ENCODE measurements around the gene ANKRD13B.

Gene ANKRD13B

DNA sequence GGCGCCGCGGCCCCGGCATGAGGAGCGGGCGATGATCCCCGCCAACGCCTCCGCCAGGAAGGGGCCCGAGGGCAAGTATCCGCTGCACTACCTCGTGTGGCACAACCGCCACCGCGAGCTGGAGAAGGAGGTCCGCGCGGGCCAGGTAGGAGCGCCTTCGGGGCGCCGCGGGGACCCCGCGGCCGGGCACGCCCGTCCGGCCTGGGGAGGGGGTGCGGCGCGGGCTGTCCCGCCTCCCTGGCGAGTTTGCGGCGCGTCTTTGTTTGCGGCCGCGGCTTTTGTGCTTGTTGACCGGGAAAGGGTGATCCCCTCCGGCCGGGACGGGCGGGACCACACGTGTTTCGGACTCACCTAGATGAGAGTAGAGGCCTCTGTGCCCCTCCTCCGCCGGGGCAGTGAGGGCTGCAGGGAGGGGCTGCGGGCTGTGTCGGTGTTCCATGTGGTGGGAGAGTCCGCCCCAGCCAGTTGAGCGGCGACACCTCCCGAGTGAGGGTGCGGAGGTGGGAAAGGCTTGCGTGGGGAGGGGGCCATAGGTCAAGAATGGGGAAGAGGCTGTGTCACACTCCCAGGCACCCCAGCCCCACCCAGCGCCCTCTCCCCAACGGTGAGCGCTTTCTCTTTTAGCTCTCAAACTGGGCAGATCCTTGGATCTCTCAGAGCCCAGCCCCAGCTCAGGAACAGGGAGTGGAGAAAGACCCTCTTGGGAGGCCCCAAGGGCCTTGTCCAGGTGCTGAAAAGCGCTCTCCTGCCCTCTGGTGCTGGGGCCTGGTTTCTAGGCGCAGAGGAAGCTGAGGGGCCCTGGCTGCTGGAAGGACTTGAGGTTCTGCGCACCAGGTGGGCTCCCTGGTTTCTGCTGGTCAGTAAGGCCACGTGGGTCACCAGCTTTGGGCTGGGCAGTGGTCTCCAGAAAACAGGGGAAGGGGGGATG, 923 bp downstream of the ANKRD13B start:
- TF ChIP-seq POLR2A (IDR thresholded peaks at IDR 0.05; ENCODE audit: low read depth, low read length) (no peak), POLR2AphosphoS5 (IDR thresholded peaks at IDR 0.05; ENCODE audit: low read depth, low read length) (no peak), TAF1 (IDR thresholded peaks at IDR 0.05; ENCODE audit: borderline replicate concordance, low read depth, low read length) (no peak)
- DNase-seq (ENCODE audit: insufficient read length) (no peak), FAIRE-seq (peak; percentile 61)

DNA sequence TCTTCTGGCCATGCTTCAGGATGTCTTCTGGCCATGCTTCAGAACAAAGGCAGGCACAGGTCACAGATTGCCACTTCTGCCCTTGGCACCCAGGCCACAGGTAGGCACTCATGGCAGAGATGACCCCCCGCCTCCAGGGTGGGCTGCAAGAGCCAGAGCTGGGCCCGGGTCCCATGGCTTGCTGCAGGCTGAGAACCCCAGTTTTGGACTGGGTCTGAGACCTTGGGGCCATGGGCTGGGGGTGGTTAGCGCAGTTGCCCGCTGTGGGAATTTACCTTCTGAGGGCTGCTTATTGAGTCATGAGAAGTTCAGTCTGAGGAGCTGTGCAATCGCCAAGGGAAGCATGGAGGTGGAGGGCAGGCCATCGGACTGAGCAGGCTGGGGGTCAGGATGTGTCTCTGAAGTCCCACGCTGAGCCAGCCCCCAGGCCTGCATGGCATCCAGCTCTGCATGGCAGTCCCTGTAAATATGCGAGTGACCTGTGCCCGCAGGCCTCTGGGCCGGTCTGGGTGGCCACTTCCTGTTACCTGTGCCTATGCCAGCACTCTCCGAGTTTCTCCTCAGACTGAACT, 1.7 kb downstream of the ANKRD13B start:
- no peak for TF ChIP-seq POLR2AphosphoS5 (IDR thresholded peaks at IDR 0.05; ENCODE audit: low read depth, low read length)
- TF ChIP-seq TAF1 (IDR thresholded peaks at IDR 0.05; ENCODE audit: borderline replicate concordance, low read depth, low read length): no peak
- TF ChIP-seq POLR2A (IDR thresholded peaks at IDR 0.05; ENCODE audit: low read depth, low read length): no peak
- FAIRE-seq: no peak
- DNase-seq (ENCODE audit: insufficient read length): no peak

DNA sequence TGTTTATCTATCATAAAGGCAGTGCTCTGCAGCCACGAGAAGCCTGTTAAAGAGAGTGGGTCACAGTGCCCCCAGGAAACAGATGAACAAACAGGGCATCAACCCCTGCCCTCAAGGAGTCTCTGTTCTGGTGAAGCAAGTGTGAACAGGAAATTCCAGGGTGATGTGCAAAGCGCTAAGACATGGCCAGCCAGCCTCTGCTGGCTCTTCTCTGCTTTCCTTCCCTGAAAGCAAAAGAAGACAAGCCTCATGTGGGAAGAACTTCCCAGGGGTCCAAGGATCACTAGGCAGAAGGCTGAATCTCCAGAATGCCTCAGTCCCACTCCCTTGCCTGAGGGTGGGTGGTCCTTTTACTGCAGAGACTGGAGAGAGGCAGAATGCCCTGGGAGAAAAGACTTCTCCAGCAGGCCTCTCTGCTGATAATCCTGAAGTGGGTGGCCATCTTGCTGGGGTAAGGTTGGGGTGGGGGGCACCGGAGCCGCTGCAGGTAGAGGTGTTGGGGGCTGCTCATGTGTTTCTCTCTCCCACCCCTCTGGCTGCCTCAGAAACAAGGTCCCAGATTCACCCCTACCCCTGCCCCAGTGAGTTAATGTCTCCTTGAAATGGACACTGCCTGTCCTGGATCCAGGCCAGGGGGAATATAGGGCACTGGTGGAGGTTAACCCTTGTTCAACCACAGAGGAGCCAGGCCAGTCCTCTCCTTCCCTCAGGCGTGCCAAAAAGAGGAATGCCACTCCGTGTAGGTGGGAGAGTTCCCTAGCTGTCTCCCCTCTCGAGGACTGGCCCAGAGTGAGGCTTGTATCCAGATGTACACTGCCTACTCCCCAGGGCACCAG, 2.4 kb downstream of the ANKRD13B start:
- no peak for FAIRE-seq
- TF ChIP-seq POLR2AphosphoS5 (IDR thresholded peaks at IDR 0.05; ENCODE audit: low read depth, low read length): no peak
- DNase-seq (ENCODE audit: insufficient read length): no peak

DNA sequence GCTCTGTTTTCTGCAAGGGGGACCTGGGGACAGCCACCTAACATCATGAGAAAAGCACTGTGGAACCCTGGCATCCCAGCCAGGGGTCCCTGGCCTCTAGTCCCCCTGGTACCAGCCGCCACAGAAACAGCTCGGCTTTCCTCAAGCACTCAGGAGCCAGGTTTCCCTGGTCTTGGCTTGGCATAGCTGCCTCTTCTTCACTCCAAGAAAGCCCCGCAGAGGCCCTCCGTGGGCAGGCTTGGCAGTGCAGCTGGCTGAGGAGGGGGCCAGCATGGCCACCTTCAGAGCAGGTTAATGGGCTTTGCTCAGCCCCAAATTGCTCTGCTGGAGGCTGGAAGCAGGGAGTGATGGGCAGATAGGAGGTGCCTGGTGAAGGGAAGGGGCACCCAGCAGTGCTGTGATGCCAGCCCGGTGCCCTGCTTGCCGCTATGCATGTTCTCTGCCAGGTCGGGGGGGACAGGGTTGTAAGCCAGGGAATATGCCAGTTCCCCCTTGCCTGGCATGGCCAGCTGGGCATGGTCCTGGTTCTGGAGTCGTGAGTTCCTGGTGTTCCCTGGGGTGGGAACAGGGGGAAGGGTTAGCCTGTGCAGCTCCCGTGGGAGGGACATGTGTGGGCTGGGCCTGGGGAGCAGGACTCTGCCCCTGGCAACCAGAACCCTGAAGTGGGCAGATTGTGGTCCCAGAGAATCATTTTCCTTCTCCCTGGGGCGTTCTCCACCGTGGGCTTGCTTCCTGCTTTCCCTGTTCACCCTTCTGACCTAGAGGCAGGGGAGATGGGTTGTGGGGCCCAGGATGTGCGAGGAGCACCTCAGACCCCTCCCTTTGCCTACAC, 3.2 kb downstream of the ANKRD13B start:
- TF ChIP-seq TAF1 (IDR thresholded peaks at IDR 0.05; ENCODE audit: borderline replicate concordance, low read depth, low read length): no peak
- FAIRE-seq: no peak
- no peak for DNase-seq (ENCODE audit: insufficient read length)

DNA sequence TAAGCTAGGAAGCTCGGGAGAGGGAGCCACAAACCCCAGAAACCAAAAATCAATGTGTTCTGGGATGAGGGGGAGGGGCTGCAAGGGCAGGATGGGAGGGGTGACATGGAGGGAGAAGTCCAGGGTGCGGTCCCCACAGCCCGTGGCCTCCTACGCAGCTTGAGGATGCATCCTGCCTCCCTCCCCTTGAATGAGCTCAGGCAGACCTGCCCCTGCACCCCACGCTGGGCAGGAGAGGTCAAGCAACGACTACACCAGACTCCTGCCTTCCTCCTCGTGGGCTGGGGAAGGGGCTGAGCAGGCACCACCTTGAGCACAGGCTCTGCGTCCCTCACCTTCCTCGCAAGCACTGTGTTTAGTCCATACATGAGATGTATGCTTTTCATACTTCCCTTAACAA, 3.9 kb downstream of the ANKRD13B start:
- FAIRE-seq: no peak
- DNase-seq (ENCODE audit: insufficient read length): no peak
- TF ChIP-seq POLR2A (IDR thresholded peaks at IDR 0.05; ENCODE audit: low read depth, low read length): no peak
- no peak for TF ChIP-seq TAF1 (IDR thresholded peaks at IDR 0.05; ENCODE audit: borderline replicate concordance, low read depth, low read length)
- TF ChIP-seq POLR2AphosphoS5 (IDR thresholded peaks at IDR 0.05; ENCODE audit: low read depth, low read length): no peak

DNA sequence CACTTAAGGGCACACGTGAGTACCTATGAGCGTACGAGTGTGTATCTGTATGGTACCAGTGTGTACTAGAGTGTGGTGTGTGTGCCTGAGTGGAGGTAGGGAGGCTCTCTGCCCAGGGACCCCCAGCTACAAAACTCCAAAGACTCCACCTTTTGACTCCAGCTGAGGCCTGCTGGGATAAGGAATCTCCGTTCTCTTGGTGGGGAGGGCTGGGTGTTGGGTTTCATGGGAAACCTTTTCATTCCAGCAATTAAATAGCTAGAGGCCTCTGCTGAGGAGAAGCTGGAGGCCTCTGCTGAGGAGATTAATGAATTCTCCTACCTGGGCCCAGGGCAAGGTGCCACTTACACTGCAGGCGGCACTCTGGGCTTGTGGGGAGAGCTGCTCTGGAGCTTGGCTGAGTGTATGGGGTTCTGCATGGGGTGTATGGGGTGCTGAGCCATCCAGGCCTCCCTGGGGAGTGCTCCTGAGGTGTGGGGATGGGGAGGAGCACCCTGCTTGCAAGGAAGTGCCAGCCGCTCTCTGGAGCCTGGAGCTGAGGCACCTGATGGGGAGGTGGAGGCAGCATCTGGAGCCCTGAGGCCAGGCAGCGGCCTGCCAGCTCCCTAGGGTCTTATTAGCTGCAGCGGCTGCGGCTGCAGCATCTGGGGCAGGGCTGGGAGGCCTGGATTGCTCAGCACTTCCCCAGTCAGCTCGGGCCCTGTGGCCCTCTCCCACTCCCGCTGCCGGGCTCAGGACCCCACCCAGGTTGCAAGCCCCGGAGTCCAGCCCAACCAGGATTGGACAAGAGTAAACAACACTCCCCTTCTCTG, 4.6 kb downstream of the ANKRD13B start:
- DNase-seq (ENCODE audit: insufficient read length): no peak
- TF ChIP-seq TAF1 (IDR thresholded peaks at IDR 0.05; ENCODE audit: borderline replicate concordance, low read depth, low read length) (no peak), POLR2AphosphoS5 (IDR thresholded peaks at IDR 0.05; ENCODE audit: low read depth, low read length) (no peak), POLR2A (IDR thresholded peaks at IDR 0.05; ENCODE audit: low read depth, low read length) (no peak)
- no peak for FAIRE-seq

DNA sequence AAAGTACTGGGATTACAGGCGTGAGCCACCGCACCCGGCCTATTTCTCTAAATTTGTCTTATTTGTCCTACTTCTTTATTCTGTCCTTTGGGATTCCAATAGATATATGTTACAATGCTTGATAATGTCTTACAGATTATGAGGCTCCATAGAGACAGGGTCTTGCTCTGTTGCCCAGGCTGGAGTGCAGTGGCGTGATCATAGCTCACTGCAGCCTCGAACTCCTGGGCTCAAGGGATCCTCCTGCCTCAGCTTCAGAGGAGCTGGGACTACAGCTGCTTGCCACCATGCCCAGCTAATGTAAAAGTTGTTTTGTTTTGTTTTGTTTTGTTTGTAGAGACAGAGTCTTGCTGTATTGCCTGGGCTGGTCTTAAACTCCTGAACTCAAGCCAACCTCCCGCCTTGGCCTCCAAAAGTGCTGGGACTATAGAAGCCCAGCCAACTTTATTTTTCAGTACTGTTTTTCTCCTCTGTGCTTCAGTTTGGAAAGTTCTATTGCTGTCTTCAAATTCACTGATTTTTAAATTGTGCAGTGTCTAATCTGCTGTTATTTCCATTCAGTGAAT, 10.3 kb downstream of the ANKRD13B start:
- FAIRE-seq (no peak), DNase-seq (ENCODE audit: insufficient read length) (no peak)
- TF ChIP-seq TAF1 (IDR thresholded peaks at IDR 0.05; ENCODE audit: borderline replicate concordance, low read depth, low read length) (no peak), POLR2AphosphoS5 (IDR thresholded peaks at IDR 0.05; ENCODE audit: low read depth, low read length) (no peak), POLR2A (IDR thresholded peaks at IDR 0.05; ENCODE audit: low read depth, low read length) (no peak)

DNA sequence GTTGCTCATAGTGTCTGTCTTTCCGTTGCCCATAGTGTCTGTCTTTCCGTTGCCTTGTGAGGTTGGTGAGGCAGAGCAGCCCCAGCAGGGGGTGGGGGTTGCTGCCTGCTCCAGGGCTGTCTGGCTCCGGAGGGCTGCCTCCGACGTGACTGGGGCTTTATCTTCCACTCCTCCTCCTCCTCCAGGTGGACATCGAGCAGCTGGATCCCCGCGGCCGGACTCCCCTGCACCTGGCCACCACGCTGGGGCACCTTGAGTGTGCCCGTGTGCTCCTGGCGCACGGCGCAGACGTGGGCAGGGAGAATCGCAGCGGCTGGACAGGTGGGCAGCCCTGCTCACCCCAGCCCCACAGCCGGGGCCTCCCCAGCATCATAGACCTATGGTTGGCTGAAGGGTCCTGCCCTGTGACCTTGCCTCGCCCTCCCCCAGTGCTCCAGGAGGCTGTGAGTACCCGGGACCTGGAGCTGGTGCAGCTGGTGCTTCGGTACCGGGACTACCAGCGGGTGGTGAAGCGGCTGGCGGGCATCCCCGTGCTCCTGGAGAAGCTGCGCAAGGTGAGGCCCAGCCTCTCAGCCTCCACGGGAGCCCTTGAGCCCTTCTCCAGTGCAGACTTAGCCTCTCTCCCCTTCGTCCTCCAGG, 14.7 kb downstream of the ANKRD13B start:
- DNase-seq (ENCODE audit: insufficient read length) (no peak), FAIRE-seq (no peak)
- TF ChIP-seq POLR2AphosphoS5 (IDR thresholded peaks at IDR 0.05; ENCODE audit: low read depth, low read length): no peak
- no peak for TF ChIP-seq POLR2A (IDR thresholded peaks at IDR 0.05; ENCODE audit: low read depth, low read length)
- no peak for TF ChIP-seq TAF1 (IDR thresholded peaks at IDR 0.05; ENCODE audit: borderline replicate concordance, low read depth, low read length)

DNA sequence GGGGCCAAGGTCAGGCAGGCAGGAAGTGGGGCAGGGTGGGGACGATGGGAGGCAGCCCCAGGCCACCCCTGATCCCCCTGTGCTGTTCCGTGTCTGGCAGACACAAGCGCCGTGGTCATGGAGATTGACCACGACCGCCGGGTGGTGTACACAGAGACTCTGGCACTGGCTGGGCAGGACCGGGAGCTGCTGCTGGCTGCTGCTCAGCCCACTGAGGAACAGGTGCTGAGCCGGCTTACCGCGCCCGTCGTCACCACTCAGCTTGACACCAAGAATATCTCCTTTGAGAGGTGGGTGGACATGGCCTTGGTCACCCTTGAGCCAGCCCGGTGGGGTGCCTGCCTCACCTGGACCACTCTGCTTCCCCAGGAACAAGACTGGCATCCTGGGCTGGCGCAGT, 16.1 kb downstream of the ANKRD13B start:
- DNase-seq (ENCODE audit: insufficient read length): no peak
- no peak for TF ChIP-seq TAF1 (IDR thresholded peaks at IDR 0.05; ENCODE audit: borderline replicate concordance, low read depth, low read length)
- no peak for TF ChIP-seq POLR2AphosphoS5 (IDR thresholded peaks at IDR 0.05; ENCODE audit: low read depth, low read length)
- TF ChIP-seq POLR2A (IDR thresholded peaks at IDR 0.05; ENCODE audit: low read depth, low read length): no peak

DNA sequence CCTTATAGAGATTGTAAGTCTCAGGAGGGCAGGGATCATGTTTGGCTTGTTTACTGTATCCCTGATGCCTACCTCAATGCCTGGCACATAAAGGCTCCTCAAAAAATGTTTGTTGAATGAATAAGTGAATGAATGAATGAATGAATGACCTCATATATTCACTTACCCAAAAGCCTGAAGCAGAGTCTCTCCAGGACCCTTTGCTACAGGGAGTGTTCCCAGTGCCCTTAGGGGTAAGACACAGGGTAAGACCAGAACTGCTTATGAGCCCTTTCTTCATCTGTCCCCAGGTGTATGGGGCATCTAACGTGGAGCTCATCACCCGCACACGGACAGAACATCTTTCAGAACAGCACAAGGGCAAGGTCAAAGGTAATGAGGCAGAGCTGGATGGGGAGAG, 17.5 kb downstream of the ANKRD13B start:
- FAIRE-seq: no peak
- DNase-seq (ENCODE audit: insufficient read length): no peak

More for the DNA sequence above, 16.1 kb downstream of the ANKRD13B start:
- no peak for FAIRE-seq

More for the DNA sequence above, 17.5 kb downstream of the ANKRD13B start:
- TF ChIP-seq POLR2AphosphoS5 (IDR thresholded peaks at IDR 0.05; ENCODE audit: low read depth, low read length) (no peak), POLR2A (IDR thresholded peaks at IDR 0.05; ENCODE audit: low read depth, low read length) (no peak)
